ENCODE data around the gene BBX.
"Not testable (repeated sequence)": the region's sequence is repeated elsewhere in the genome, so short reads cannot be mapped to it uniquely, and the experiment has no call there.

Gene BBX

GRCh38 chr3:107822308-107822707 is 299.5 kb downstream of the BBX start:
- Histone ChIP-seq H3K9me3 (ENCODE audit: insufficient read depth, low read depth, low read length) (no peaks in the 10 kb centered on the region), H3K4me1 (ENCODE audit: insufficient read depth, low read length) (no peaks in the 10 kb centered on the region), H3K36me3 (ENCODE audit: insufficient read depth, low read length) (no peaks in the 10 kb centered on the region), H3K27ac (ENCODE audit: low read depth, low read length) (no peak overlapping the region), H3K9ac (ENCODE audit: low read depth, low read length) (no peak overlapping the region), H3K27me3 (ENCODE audit: insufficient read depth, low read length) (no peaks in the 10 kb centered on the region), H3K4me3 (ENCODE audit: low read length) (no peak overlapping the region)
- 93% methylated on average over 4 of the region's 4 CpGs for WGBS

- WGBS, result 91% methylated on average over 2 of the region's 4 CpGs
- Histone ChIP-seq H3K4me3 (ENCODE audit: low read length) (no peak overlapping the region), H3K9me3 (ENCODE audit: insufficient read depth, low read depth, low read length) (no peaks in the 10 kb centered on the region), H3K27ac (ENCODE audit: low read depth, low read length) (no peak overlapping the region), H3K27me3 (ENCODE audit: insufficient read depth, low read length) (no peaks in the 10 kb centered on the region), H3K9ac (ENCODE audit: low read depth, low read length) (no peak overlapping the region), H3K36me3 (ENCODE audit: insufficient read depth, low read length) (no peaks in the 10 kb centered on the region), H3K4me1 (ENCODE audit: insufficient read depth, low read length) (no peaks in the 10 kb centered on the region)
Measured at GRCh38 chr3:107824822-107825371, 302.1 kb downstream of the BBX start.

- H3K4me3 ChIP-seq (ENCODE audit: low read length), result no peak overlapping the region
- H3K27me3 ChIP-seq (ENCODE audit: insufficient read depth, low read length), result no peaks in the 10 kb centered on the region
- no peak overlapping the region for H3K27ac ChIP-seq (ENCODE audit: low read depth, low read length)
- no peaks in the 10 kb centered on the region for H3K9me3 ChIP-seq (ENCODE audit: insufficient read depth, low read depth, low read length)
- no peak overlapping the region for H3K9ac ChIP-seq (ENCODE audit: low read depth, low read length)
- WGBS, result 93% methylated on average over 5 of the region's 5 CpGs
- no peaks in the 10 kb centered on the region for H3K36me3 ChIP-seq (ENCODE audit: insufficient read depth, low read length)
- no peaks in the 10 kb centered on the region for H3K4me1 ChIP-seq (ENCODE audit: insufficient read depth, low read length)
Measured at GRCh38 chr3:107825556-107825955, 302.8 kb downstream of the BBX start.

GRCh38 chr3:107826727-107827126 is 304.0 kb downstream of the BBX start:
- WGBS, result 92% methylated on average over 9 of the region's 9 CpGs
- no peak overlapping the region for H3K27ac ChIP-seq (ENCODE audit: low read depth, low read length)

GRCh38 chr3:107829185-107829584 is 306.4 kb downstream of the BBX start:
- WGBS, result 91% methylated on average over 4 of the region's 4 CpGs
- Histone ChIP-seq H3K36me3 (ENCODE audit: insufficient read depth, low read length) (no peaks in the 10 kb centered on the region), H3K4me1 (ENCODE audit: insufficient read depth, low read length) (no peaks in the 10 kb centered on the region), H3K27me3 (ENCODE audit: insufficient read depth, low read length) (no peaks in the 10 kb centered on the region), H3K9me3 (ENCODE audit: insufficient read depth, low read depth, low read length) (no peaks in the 10 kb centered on the region), H3K9ac (ENCODE audit: low read depth, low read length) (no peak overlapping the region), H3K27ac (ENCODE audit: low read depth, low read length) (no peak overlapping the region), H3K4me3 (ENCODE audit: low read length) (no peak overlapping the region)

More at GRCh38 chr3:107826727-107827126, 304.0 kb downstream of the BBX start:
- Histone ChIP-seq H3K9me3 (ENCODE audit: insufficient read depth, low read depth, low read length) (no peaks in the 10 kb centered on the region), H3K4me1 (ENCODE audit: insufficient read depth, low read length) (no peaks in the 10 kb centered on the region), H3K27me3 (ENCODE audit: insufficient read depth, low read length) (no peaks in the 10 kb centered on the region), H3K4me3 (ENCODE audit: low read length) (no peak overlapping the region), H3K36me3 (ENCODE audit: insufficient read depth, low read length) (no peaks in the 10 kb centered on the region), H3K9ac (ENCODE audit: low read depth, low read length) (no peak overlapping the region)

- Histone ChIP-seq H3K36me3 (ENCODE audit: insufficient read depth, low read length) (no peaks in the 10 kb centered on the region), H3K4me3 (ENCODE audit: low read length) (no peak overlapping the region), H3K9me3 (ENCODE audit: insufficient read depth, low read depth, low read length) (no peaks in the 10 kb centered on the region), H3K27ac (ENCODE audit: low read depth, low read length) (no peak overlapping the region), H3K4me1 (ENCODE audit: insufficient read depth, low read length) (no peaks in the 10 kb centered on the region), H3K9ac (ENCODE audit: low read depth, low read length) (no peak overlapping the region), H3K27me3 (ENCODE audit: insufficient read depth, low read length) (no peaks in the 10 kb centered on the region)
- 83% methylated on average over 3 of the region's 3 CpGs for WGBS
Measured at GRCh38 chr3:107831590-107831989, 308.8 kb downstream of the BBX start.

GRCh38 chr3:107833043-107833442 is 310.3 kb downstream of the BBX start:
- no peak overlapping the region for H3K4me3 ChIP-seq (ENCODE audit: low read length)
- 79% methylated on average over 6 of the region's 6 CpGs for WGBS
- H3K4me1 ChIP-seq (ENCODE audit: insufficient read depth, low read length), result no peaks in the 10 kb centered on the region
- no peaks in the 10 kb centered on the region for H3K27me3 ChIP-seq (ENCODE audit: insufficient read depth, low read length)
- no peak overlapping the region for H3K27ac ChIP-seq (ENCODE audit: low read depth, low read length)
- H3K9ac ChIP-seq (ENCODE audit: low read depth, low read length), result no peak overlapping the region
- no peaks in the 10 kb centered on the region for H3K36me3 ChIP-seq (ENCODE audit: insufficient read depth, low read length)
- no peaks in the 10 kb centered on the region for H3K9me3 ChIP-seq (ENCODE audit: insufficient read depth, low read depth, low read length)

- H3K9ac ChIP-seq (ENCODE audit: low read depth, low read length), result no peak overlapping the region
- no peaks in the 10 kb centered on the region for H3K36me3 ChIP-seq (ENCODE audit: insufficient read depth, low read length)
- no peak overlapping the region for H3K4me3 ChIP-seq (ENCODE audit: low read length)
- no peaks in the 10 kb centered on the region for H3K9me3 ChIP-seq (ENCODE audit: insufficient read depth, low read depth, low read length)
- 94% methylated on average over 18 of the region's 19 CpGs for WGBS
- no peaks in the 10 kb centered on the region for H3K4me1 ChIP-seq (ENCODE audit: insufficient read depth, low read length)
- no peaks in the 10 kb centered on the region for H3K27me3 ChIP-seq (ENCODE audit: insufficient read depth, low read length)
- H3K27ac ChIP-seq (ENCODE audit: low read depth, low read length), result no peak overlapping the region
Measured at GRCh38 chr3:107833722-107834416, 311.1 kb downstream of the BBX start.

GRCh38 chr3:107835001-107835400 is 312.2 kb downstream of the BBX start:
- not testable (repeated sequence) for H3K9me3 ChIP-seq (ENCODE audit: insufficient read depth, low read depth, low read length); H3K9ac ChIP-seq (ENCODE audit: low read depth, low read length); H3K4me3 ChIP-seq (ENCODE audit: low read length); H3K4me1 ChIP-seq (ENCODE audit: insufficient read depth, low read length); H3K27me3 ChIP-seq (ENCODE audit: insufficient read depth, low read length); H3K27ac ChIP-seq (ENCODE audit: low read depth, low read length); H3K36me3 ChIP-seq (ENCODE audit: insufficient read depth, low read length)
- 94% methylated on average over 3 of the region's 4 CpGs for WGBS

GRCh38 chr3:107837895-107838612 is 315.3 kb downstream of the BBX start:
- Histone ChIP-seq H3K4me3 (ENCODE audit: low read length) (no peak overlapping the region), H3K4me1 (ENCODE audit: insufficient read depth, low read length) (peaks cover 7% of the 10 kb centered on the region), H3K27ac (ENCODE audit: low read depth, low read length) (no peak overlapping the region), H3K36me3 (ENCODE audit: insufficient read depth, low read length) (no peaks in the 10 kb centered on the region), H3K27me3 (ENCODE audit: insufficient read depth, low read length) (no peaks in the 10 kb centered on the region), H3K9ac (ENCODE audit: low read depth, low read length) (no peak overlapping the region), H3K9me3 (ENCODE audit: insufficient read depth, low read depth, low read length) (no peaks in the 10 kb centered on the region)
- 95% methylated on average over 5 of the region's 5 CpGs for WGBS

GRCh38 chr3:107841831-107842230 is 319.1 kb downstream of the BBX start:
- Histone ChIP-seq H3K36me3 (ENCODE audit: insufficient read depth, low read length) (no peaks in the 10 kb centered on the region), H3K9me3 (ENCODE audit: insufficient read depth, low read depth, low read length) (no peaks in the 10 kb centered on the region), H3K4me1 (ENCODE audit: insufficient read depth, low read length) (peaks cover 7% of the 10 kb centered on the region), H3K27ac (ENCODE audit: low read depth, low read length) (no peak overlapping the region), H3K4me3 (ENCODE audit: low read length) (no peak overlapping the region), H3K9ac (ENCODE audit: low read depth, low read length) (no peak overlapping the region), H3K27me3 (ENCODE audit: insufficient read depth, low read length) (no peaks in the 10 kb centered on the region)
- WGBS, result 92% methylated on average over 4 of the region's 4 CpGs
